HG03439 (cell line): ENCODE data around the gene FBXO46.

Experiments used
- ATAC-seq: cut with Tn5 transposase; IDR thresholded peaks from one replicate; pipeline ENCODE4 v1.9.1; 2021; ENCODE audit warnings: mild to moderate bottlenecking, moderate library complexity; ENCODE audit not compliant: unreplicated experiment

Gene FBXO46, protein sequence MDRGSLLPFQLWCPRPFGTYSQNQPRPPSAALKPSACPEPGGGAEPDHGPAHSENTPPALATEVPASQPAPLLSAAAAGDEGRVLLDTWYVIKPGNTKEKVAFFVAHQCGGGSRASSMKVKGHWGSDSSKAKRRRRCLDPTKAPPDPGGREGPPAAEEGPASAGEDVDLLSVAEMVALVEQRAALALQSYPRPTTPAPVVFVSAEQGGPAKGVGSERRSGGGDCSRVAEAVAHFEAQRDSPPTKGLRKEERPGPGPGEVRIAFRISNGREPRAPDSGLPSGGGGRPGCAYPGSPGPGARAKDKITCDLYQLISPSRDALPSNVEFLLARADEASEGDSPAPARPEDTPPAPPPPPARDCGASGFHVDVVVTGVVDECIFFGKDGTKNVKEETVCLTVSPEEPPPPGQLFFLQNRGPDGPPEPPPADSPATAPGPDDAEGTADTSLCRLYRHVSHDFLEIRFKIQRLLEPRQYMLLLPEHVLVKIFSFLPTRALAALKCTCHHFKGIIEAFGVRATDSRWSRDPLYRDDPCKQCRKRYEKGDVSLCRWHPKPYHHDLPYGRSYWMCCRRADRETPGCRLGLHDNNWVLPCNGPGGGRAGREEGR

DNA sequence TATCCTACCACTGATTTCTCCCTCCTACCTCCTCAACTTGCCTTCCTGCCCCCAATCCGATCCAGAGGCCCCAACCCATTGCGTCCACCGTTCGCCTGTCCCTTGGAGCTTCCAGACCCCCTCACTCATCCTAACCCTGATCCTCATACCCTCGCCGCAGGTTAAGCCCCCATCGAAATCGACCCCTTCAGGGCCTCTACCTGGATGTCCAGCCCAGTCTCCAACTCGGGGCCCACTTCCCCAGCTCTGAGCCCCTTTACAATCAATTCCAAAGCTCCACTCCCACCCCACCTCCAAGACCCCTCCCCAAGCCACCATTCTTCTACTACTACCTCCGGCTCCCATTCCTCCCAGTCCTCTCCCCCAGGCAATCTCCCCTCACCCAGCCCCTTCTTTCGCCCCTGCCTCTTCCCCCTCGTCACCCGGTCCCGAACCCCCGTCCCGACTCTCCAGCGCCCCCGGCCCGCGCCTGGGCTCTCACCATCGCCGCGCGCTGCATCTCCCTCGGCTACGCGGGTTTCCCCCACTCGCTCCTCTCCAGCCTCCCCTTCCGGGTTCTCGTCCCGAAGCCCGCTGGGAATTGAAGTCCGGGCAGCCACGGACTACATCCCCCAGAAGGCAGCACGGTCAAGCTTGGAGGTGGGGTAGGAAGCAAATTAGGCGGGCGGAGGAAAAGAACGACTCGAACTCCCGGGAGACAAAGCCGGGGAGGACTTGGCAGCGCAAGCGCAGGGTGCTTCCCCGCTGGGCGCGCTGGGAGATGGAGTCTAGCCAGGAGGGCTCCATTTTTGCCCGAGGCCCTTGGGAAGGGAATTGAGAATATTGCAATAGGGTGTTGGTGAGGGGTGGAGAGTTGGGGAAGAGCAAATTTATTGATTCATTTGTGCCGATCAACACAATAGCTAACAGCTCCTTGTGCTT is at the start of gene FBXO46:
Gene FBXO46, minus strand, starts transcription at position 529 of the 921 bp plus-strand sequence. CDS start 17,401 bp downstream, outside the sequence.
- ATAC-seq: peak; percentile 89

DNA sequence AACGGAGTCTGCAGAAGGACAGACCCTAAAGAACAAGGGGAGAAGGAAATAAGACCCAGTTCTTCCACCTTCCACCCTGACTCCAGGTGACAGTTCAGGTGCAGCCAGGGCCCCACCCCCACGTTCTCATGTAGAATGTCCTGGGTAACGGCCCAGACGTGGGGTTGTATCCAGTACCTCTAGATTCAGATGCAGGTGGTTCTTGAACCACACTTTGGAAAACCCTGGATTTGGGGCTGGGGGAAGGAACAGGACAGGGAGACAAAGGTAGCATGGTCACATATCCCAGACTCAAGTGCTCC is 49.4 kb upstream of the FBXO46 start:
- ATAC-seq: no peak

DNA sequence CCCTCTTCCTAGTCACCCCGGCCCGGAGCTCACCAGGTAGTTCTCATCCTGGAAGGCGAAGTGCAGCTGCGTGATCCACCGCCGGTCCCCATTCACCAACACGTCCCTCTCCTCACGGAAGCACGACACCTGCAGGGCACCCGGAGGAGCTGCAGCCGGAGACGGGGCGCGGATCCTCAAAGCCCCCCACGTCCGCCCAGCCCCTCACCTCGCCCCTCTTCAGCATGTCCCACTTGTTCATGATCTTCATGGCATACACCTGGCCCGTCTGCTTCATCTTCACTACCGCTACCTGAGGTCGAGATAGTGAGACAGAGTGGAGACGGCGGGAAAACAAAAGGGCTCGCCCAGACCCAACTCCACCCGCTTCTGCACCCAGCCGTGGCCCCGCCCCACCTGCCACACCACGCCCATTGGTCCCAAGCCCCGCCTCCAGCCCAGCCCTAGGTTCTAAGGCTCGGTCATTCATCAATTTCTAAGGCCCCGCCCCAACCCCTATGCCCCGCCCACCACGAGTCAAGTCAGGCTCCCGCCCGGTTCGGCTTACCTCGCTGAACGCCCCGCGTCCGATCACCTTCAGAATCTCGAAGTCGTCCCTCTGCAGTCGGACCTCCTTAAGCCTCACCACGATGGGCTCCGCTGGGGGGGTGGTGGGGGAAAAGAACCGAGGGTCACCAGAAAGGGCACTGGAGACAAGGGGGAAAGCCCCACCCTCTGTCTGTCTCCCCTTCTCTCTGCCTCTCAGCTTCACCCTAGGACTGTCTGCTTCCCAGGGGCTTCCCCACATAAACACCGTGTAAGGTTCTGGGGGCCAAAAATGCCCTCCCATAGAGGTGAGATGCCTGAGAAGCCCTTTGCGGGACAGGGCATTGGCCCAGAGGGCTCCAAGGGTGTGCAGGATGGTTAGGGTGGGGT is 48.8 kb upstream of the FBXO46 start:
- ATAC-seq: peak; percentile 66

DNA sequence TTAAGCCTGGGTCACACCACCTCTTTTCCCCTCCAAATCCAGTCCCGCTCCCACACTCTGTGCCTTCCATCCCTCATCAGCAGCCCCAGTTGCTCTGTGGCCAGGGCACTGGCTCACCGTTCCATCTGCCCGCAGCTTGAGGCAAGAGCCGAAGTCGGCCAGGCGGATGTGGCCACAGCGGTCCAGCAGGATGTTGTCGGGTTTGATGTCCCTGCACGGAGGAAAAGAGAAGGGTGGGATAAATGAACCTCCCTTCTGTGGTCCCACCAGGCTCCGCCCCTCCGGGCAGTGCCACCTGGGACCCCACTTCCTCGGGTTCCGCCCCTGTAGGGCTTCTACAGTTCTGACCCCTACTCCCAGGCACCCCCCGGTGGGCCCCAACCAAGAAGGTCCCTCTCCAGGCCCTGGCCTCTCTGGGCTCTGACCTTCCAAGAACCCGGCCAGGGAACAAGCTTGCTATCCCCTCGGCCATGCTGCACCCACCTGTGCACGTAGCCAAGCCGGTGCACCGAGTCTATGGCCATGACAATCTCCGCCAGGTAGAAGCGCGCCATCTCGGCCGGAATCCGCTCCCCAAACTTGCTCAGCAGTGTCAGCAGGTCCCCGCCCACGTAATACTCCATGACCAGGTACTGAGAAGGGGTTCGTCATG is 47.4 kb upstream of the FBXO46 start:
- ATAC-seq: no peak

DNA sequence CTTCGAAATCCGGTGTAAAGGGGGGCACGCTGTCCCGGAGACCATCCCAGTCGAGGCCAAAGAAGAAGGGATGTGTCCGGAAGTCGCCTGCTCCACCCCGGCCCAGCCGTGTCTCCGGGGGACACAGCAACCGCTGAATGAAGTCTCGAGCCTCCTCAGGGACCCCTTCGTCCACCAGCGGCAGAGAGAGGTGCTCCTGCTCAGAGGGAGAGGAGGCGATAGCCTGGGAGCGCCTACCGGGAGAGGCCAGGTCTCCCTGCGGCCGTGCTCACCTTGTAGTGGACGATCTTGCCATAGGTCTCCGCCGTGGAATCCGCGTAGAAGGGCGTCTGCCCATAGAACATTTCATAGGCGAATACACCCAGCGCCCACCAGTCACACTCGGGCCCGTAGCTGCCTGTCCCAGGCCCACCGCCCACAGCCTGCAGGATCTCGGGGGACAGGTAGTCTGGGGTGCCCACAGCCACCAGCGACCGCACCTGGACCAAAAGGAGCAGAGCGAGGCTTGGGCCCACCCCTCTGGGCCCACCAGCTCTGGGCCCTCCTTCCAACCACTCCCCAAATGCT is 46.8 kb upstream of the FBXO46 start:
- ATAC-seq: no peak

DNA sequence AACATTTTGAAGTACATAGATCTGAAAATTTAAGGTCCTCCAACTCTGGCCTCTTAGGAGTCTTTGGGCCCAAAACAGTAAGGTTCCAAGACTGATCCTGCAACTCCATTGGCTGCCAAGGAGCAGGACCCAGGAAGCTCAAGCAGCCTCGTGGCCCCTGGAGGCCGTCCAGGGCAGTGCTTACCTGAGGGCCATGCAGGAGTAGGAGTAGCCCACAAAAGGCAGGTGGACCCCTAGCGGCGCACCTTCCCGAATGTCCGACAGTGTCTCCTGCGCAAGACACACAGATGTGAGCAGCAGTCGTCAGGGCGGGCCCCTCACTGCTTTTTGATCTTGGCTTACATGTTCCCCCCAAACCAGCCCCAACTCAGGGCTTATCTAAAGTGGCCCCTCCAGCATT is 44.1 kb upstream of the FBXO46 start:
- ATAC-seq: no peak

DNA sequence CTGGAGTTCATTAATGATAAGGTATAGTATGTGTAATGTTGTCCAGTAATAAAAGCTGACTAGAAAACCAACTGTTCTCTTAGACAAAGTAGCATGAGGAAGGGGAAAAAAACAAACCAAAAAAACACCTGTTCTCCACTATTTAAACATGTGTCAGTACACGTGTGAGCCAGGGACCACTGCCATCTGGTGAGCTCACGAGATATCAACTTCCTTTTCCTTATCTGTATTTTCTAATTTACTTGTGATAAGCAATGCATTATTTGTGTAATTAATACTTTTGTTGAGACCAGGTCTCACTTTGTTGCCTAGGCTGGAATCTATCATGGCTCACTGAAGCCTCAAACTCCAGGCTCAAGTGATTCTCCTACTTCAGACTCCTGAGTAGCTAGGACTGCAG is 42.7 kb upstream of the FBXO46 start:
- no peak for ATAC-seq

DNA sequence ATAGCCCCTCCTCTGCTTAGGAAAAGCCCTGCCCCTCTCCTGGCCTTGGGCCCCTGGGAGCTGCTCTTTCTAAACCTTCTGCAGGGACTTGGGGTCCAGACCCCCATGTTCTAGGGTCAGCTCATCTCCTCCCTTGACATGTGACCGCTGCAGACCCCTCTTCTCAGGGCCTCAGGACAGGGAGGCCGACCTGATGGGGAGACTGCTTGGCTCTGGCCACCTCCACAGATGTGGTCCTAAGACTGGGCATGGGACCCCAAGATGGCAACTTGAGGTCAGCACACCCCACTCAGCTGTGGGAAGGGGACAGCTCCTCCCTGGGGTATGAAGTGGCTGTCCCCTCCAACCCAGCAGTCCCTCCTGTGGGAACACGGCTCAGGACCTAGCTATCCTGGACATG is 42.2 kb upstream of the FBXO46 start:
- ATAC-seq: no peak

DNA sequence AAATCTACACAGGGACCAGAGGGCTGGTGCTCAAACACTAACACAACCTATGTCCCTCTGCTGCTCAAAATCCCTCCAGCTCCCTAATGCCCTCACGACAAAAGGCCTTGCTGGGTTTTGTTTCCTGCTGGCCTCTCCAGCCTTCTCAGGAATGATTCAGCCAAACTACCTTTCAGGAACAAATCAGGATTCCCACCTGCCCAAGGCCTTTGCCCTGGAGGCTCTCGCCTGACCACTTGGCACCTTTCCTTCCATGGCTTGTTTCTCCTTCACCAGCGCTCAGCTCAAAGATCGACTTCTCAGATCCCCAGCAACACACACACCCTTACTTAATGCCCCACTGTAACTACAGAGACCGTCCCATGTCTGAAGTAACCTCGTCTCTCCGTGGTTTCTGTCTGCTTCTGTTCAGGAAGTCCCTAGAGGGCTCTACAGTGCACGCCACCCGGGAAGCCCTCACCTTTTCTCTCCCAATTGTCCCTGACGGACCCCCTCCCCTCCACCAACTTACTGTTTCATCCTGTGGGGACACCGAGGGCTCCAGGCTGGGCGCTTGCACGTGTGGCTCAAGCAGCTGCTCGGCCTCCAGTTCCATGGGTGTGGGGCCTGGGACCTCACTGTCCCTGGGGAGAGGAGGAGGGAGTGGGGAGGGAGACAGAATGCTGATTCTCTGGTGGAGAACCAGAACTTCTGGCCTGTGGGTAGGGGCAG is 41.6 kb upstream of the FBXO46 start:
- ATAC-seq: no peak

DNA sequence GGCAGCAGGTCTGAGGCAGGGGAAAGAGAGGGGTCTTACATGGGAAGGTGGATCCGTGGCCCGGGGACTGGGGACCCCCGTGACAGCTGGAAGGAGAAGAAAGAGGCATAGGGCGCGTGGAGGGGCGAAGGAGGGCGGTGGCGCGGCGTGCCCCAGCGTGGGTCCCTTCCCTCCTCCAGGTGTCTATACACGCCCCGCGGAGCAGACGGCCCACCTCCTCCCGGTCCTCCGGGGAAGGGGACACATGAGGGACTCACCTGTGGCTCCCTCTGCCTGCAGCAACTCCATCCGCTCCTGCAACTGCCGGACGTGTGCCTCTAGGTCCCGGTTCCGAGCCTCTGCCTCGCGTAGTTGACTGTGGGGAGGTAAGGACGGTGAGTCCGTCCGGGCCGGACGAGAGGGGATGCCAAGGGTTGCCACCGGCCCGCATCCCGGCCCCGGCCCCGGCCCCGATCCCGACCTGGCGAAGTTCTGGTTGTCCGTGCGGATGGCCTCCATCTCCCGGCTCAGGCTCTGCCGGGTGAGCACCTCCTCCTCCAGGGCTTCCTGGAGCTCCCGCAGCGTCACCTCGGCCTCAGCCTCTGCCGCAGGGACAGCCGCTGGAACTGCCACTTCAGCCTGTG is 40.7 kb upstream of the FBXO46 start:
- ATAC-seq: no peak

DNA sequence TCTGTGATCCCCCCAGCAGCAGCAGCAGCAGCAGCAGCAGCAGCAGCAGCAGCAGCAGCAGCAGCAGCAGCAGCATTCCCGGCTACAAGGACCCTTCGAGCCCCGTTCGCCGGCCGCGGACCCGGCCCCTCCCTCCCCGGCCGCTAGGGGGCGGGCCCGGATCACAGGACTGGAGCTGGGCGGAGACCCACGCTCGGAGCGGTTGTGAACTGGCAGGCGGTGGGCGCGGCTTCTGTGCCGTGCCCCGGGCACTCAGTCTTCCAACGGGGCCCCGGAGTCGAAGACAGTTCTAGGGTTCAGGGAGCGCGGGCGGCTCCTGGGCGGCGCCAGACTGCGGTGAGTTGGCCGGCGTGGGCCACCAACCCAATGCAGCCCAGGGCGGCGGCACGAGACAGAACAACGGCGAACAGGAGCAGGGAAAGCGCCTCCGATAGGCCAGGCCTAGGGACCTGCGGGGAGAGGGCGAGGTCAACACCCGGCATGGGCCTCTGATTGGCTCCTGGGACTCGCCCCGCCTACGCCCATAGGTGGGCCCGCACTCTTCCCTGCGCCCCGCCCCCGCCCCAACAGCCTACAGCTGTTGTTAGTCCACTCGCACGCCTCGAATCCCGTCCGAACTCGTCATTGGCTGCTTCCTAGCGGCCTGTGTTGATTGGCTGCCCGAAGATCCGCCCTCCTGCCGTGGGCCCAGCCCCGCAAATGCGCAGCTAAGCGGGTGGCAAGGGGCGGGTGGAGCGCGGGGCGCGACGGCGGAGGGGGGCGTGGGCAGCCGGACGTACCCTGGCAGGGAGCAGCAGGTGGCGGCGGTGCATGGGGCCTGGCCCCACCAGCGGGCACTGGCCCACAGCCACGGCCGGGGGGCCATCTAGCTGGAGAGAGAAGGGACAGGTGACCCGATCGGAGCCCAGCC is 39.8 kb upstream of the FBXO46 start:
- ATAC-seq: peak; percentile 44

DNA sequence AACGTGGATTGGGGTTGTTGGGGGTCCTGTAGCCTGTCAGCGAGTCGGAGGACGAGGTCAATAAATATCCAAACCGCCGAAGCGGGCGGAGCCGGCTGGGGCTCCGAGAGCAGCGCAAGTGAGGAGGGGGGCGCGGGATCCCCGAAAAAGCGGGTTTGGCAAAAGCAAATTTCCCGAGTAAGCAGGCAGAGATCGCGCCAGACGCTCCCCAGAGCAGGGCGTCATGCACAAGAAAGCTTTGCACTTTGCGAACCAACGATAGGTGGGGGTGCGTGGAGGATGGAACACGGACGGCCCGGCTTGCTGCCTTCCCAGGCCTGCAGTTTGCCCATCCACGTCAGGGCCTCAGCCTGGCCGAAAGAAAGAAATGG is 39.1 kb upstream of the FBXO46 start:
- ATAC-seq: no peak

DNA sequence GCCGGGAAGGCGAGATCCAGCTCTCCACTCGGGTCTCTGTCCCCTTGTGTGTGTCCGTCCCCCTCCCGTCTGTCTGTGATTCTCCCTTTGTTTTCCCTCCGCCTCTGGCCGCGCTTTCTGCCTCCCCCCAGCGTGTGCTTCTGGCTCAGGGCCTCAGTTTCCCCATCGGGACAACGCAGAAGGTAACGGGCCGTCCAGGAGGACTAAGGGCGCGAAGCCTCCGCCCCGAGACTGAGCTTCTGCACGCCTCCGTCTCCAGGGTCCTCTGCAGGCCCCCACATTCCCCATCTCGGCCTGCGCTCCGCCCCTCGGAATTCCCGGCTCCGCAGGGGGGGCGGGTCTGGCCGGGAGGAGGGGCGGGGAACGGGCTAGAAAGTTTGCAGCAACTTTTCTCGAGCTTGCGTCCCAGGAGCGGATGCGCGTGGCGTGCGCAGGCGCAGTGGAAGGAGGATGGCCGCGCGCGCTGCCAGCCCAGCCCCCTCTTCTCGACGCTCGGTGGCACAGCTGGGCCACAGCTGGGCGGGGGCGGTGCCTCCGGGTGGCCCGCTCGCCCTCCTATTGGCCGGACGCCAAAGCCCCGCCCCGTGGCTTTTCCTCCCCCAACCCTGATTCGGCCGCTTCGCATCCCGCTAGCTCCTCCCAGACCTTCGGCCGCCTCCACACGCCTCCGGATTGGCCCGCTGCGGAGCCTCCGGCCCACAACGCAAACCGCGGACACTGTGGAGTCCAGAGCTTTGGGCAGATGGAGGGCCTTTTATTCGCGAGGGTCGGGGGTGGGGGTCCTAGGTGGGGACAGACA is 38.5 kb upstream of the FBXO46 start, which contains the start of gene SIX5:
Gene SIX5, minus strand, starts transcription at position 269 of the 799 bp plus-strand sequence. CDS start 408 bp downstream, outside the sequence.
- peak; percentile 54 for ATAC-seq

DNA sequence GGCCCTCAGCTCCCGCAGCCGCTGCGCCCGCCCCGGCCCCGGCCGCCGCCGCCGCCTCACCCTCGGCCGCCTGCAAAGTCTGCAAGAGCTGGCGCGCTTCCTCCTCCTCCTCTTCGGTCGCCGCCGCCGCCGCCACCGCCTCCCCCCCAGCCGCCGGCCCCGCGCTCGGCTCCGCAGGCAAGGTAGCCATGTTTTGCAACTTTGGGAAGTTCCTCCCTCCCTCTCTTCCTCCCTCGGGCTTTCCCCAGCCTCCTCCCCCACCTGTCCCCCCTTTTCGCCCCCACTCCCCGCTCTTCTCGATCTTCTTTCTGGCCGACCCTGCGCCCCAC is 37.9 kb upstream of the FBXO46 start:
- ATAC-seq: no peak

DNA sequence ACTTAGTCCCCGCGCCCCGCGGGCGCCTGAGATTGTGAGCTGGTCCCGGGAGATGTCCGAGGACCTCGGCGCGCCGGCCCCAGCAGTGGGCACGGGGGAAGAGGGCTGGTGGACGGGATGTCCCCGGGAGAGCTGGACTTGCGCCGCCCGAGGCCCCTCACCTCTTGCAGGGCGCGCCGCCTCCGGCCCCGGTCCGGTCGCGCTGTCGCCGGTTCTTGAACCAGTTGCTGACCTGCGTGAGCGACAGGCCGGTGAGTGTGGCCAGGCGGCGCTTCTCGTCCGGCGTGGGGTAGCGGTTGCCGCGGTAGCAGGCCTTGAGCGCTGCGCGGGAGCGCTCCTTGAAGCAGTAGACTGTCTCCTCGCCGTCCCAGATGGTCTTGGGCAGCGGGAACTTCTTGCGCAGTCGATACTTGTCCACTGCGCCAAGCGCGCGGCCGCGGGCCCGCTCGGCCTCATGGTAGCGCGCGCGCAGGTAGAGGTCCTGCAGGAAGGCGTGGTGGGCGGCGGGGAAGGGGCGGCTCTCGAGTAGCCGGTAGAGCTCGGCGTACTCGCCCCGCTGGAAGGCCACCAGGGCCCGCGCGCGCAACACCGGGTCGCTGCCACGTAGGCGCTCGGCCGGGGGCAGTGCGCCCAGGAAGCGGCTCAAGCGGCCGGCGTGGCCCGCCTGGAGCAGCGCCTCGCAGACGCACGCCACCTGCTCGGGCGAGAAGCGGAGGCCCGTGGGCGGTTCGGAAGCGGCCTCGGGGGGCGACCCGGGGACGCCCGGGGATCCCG is 37.4 kb upstream of the FBXO46 start:
- ATAC-seq: no peak

DNA sequence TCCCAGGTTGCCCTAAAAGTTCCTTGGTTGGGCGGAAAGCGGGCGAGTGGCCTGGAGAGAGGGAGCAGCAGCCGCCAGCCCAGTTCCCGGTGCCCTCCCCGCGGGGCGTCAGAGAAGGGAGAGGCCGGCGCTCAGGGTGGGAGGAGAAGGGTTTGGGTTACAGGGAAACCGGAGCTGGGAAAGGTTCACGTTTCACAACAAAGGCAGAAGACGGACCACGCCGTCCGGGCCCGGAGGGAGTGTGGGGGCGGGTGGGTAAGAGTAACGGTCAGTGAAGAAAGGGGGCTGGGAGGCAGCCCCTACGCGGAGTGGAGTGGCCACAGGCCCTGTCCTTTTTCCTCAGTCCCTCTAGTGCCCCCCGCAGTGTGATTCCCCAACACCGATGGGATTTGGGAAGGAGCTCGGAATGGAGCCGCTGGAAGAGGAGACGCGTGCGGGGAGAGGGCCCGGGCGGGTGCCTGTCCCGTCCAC is 36.7 kb upstream of the FBXO46 start:
- ATAC-seq: no peak
